HEK293 (cell line): Measurements from ENCODE around the gene AGRN.

Experiments
- MEIS1 ChIP-seq: sonication (generic); formaldehyde crosslinking; IDR thresholded peaks from 2 replicates; pipeline ENCODE4 v1.8.1; 2022; ENCODE audit warnings: missing genetic modification reagents, mild to moderate bottlenecking, borderline replicate concordance
- ZBTB1 ChIP-seq: fragments of 450-650 bp; formaldehyde crosslinking; IDR thresholded peaks from 2 replicates; pipeline ENCODE4 v1.5.1; 2016; ENCODE audit warnings: missing biosample characterization, missing genetic modification characterization
- TF ChIP-seq, protein P1 (sequence below): fragments of 450-650 bp; formaldehyde crosslinking; IDR thresholded peaks from 2 replicates; pipeline ENCODE4 v1.5.1; 2016; ENCODE audit warnings: missing biosample characterization, missing genetic modification characterization
- TF ChIP-seq, protein P2 (sequence below): fragments of 450-650 bp; formaldehyde crosslinking; IDR thresholded peaks from 2 replicates; pipeline ENCODE4 v1.5.1; 2016; ENCODE audit warnings: missing biosample characterization, missing genetic modification characterization

DNA sequence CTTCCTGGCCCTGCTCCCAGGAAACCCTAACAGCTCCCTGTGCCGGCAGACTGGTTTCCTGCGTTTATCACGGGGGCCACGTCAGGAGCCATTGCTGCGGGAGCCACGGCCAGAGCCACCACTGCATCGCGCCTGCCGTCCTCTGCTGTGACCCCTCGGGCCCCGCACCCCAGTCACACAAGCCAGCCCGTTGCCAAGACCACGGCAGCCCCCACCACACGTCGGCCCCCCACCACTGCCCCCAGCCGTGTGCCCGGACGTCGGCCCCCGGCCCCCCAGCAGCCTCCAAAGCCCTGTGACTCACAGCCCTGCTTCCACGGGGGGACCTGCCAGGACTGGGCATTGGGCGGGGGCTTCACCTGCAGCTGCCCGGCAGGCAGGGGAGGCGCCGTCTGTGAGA is 28.0 kb downstream of the AGRN start:
- TF ChIP-seq ZBTB1 (no peak), MEIS1 (CRISPR knock-in tag) (no peak)
- TF ChIP-seq, protein P1, sequence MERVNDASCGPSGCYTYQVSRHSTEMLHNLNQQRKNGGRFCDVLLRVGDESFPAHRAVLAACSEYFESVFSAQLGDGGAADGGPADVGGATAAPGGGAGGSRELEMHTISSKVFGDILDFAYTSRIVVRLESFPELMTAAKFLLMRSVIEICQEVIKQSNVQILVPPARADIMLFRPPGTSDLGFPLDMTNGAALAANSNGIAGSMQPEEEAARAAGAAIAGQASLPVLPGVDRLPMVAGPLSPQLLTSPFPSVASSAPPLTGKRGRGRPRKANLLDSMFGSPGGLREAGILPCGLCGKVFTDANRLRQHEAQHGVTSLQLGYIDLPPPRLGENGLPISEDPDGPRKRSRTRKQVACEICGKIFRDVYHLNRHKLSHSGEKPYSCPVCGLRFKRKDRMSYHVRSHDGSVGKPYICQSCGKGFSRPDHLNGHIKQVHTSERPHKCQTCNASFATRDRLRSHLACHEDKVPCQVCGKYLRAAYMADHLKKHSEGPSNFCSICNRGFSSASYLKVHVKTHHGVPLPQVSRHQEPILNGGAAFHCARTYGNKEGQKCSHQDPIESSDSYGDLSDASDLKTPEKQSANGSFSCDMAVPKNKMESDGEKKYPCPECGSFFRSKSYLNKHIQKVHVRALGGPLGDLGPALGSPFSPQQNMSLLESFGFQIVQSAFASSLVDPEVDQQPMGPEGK (tag by site-specific recombination): no peak
- TF ChIP-seq, protein P2, sequence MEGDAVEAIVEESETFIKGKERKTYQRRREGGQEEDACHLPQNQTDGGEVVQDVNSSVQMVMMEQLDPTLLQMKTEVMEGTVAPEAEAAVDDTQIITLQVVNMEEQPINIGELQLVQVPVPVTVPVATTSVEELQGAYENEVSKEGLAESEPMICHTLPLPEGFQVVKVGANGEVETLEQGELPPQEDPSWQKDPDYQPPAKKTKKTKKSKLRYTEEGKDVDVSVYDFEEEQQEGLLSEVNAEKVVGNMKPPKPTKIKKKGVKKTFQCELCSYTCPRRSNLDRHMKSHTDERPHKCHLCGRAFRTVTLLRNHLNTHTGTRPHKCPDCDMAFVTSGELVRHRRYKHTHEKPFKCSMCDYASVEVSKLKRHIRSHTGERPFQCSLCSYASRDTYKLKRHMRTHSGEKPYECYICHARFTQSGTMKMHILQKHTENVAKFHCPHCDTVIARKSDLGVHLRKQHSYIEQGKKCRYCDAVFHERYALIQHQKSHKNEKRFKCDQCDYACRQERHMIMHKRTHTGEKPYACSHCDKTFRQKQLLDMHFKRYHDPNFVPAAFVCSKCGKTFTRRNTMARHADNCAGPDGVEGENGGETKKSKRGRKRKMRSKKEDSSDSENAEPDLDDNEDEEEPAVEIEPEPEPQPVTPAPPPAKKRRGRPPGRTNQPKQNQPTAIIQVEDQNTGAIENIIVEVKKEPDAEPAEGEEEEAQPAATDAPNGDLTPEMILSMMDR (tag by site-specific recombination): no peak
